Measurements from ENCODE around the gene TENT5C.

DNA sequence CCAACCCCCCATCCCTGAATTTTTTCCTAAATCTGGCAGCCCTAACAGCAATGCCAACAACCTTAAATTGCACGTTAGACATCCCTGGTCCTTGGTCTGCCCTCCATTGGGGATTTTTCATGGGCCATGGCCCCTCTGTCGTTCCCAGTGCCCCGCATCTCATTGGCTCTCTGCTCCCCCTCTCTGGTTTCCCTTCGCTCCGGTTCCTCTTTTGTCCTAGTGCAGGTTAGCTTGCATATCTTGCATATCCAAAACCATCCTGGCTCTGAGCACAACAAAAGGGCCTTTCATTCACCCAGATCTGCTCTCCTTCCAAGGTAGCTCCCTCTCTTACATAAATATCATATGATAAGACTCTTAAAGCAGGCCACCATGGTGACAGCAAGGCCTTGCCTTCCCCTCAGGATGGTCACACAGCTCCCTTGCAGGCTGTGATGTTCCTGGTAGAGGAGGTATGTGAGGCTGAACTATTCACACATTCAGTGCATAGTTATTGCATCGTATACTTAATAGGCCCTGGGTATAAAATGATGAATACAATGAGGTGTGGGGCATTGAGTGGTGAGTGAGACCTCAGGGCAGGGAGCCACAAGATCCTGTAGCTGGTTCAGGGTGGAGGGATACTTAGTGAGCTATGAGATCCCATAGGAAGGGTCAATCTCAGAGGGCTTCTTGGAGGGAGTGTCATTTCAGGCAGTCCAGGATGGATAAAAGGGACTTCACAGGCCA lies 45.2 kb downstream of the TENT5C start:
- TF ChIP-seq CTCF (IDR thresholded peaks at IDR 0.05) (no peak), POLR2A (IDR thresholded peaks at IDR 0.05) (no peak)

Data from breast epithelium (tissue), 3 donors.